H9 (cell line): ENCODE data around the gene NFATC1. TPM values are rescaled to one million over a fixed set of nuclear protein-coding genes. Genes with fewer than 3 reads are reported as not detected.

Experiments
- DNase-seq: peaks from one replicate; pipeline ENCODE4 v3.0.0-alpha.2; 2017
- H2AFZ ChIP-seq: one replicate; pipeline ENCODE4 v1.6.1; 2013; ENCODE audit warnings: mild to moderate bottlenecking, low read length, control low read depth, moderate library complexity
- H2AK5ac ChIP-seq: 2 replicates; pipeline ENCODE4 v1.6.1; 2013; ENCODE audit warnings: low read length, control low read depth, mixed read lengths; ENCODE audit not compliant: insufficient read length
- H2BK120ac ChIP-seq: one replicate; pipeline ENCODE4 v1.6.1; 2013; ENCODE audit warnings: low read depth, mild to moderate bottlenecking, low read length, control low read depth, inconsistent platforms; ENCODE audit not compliant: poor library complexity, severe bottlenecking
- H2BK12ac ChIP-seq: 2 replicates; pipeline ENCODE4 v1.6.1; 2013; ENCODE audit warnings: low read length, control low read depth, mixed read lengths, low read depth; ENCODE audit not compliant: insufficient read length
- H2BK15ac ChIP-seq: 2 replicates; pipeline ENCODE4 v1.6.1; 2013; ENCODE audit warnings: low read depth, low read length, control low read depth
- H2BK20ac ChIP-seq: one replicate; pipeline ENCODE4 v1.6.1; 2013; ENCODE audit warnings: low read depth, mild to moderate bottlenecking, low read length, control low read depth, inconsistent platforms; ENCODE audit not compliant: poor library complexity, severe bottlenecking
- H2BK5ac ChIP-seq: 2 replicates; pipeline ENCODE4 v1.6.1; 2013; ENCODE audit warnings: low read length, control low read depth, mixed read lengths; ENCODE audit not compliant: insufficient read length
- H3K14ac ChIP-seq: 2 replicates; pipeline ENCODE4 v1.6.1; 2013; ENCODE audit warnings: low read length, control low read depth; ENCODE audit not compliant: insufficient read depth
- H3K18ac ChIP-seq: 2 replicates; pipeline ENCODE4 v1.6.1; 2013; ENCODE audit warnings: low read depth, mild to moderate bottlenecking, mixed read lengths, low read length, control low read depth; ENCODE audit not compliant: insufficient read length
- H3K23ac ChIP-seq: 2 replicates; pipeline ENCODE4 v1.6.1; 2013; ENCODE audit warnings: low read length, control low read depth, mixed read lengths, low read depth; ENCODE audit not compliant: insufficient read length
- H3K23me2 ChIP-seq: 2 replicates; pipeline ENCODE4 v1.6.1; 2013; ENCODE audit warnings: low read depth, mild to moderate bottlenecking, mixed read lengths, low read length, control low read depth; ENCODE audit not compliant: insufficient read length, poor library complexity, severe bottlenecking
- H3K27ac ChIP-seq: 2 replicates; pipeline ENCODE4 v1.5.1; 2013; ENCODE audit warnings: low read length, control low read depth, mixed read lengths, low read depth; ENCODE audit not compliant: insufficient read length
- H3K27me3 ChIP-seq: 2 replicates; pipeline ENCODE4 v1.6.1; 2013; ENCODE audit warnings: low read length, control low read depth, inconsistent platforms; ENCODE audit not compliant: insufficient read depth
- H3K4ac ChIP-seq: 2 replicates; pipeline ENCODE4 v1.6.1; 2013; ENCODE audit warnings: low read depth, mild to moderate bottlenecking, control low read depth, inconsistent platforms, low read length, moderate library complexity
- H3K4me1 ChIP-seq: 2 replicates; pipeline ENCODE4 v1.6.1; 2013; ENCODE audit warnings: low read length, control low read depth, inconsistent platforms; ENCODE audit not compliant: insufficient read depth
- H3K4me2 ChIP-seq: 2 replicates; pipeline ENCODE4 v1.6.1; 2013; ENCODE audit warnings: low read length, control low read depth, mixed read lengths; ENCODE audit not compliant: insufficient read length, insufficient read depth
- H3K56ac ChIP-seq: 2 replicates; pipeline ENCODE4 v1.6.1; 2013; ENCODE audit warnings: low read depth, mild to moderate bottlenecking, mixed read lengths, low read length, control low read depth; ENCODE audit not compliant: insufficient read length
- H3K79me1 ChIP-seq: 2 replicates; pipeline ENCODE4 v1.6.1; 2013; ENCODE audit warnings: low read depth, mild to moderate bottlenecking, moderate library complexity, low read length, control low read depth, inconsistent platforms; ENCODE audit not compliant: insufficient read depth, poor library complexity, severe bottlenecking
- H3K79me2 ChIP-seq: 2 replicates; pipeline ENCODE4 v1.6.1; 2013; ENCODE audit warnings: low read length, control low read depth, inconsistent platforms; ENCODE audit not compliant: insufficient read depth
- H3K9ac ChIP-seq: 2 replicates; pipeline ENCODE4 v1.6.1; 2013; ENCODE audit warnings: low read length, control low read depth, mixed read lengths; ENCODE audit not compliant: insufficient read length; ENCODE audit errors: extremely low read depth
- H3K9me3 ChIP-seq: one replicate; pipeline ENCODE4 v1.6.1; 2013; ENCODE audit warnings: low read depth, low read length, inconsistent platforms; ENCODE audit not compliant: control insufficient read depth
- H3T11ph ChIP-seq: one replicate; pipeline ENCODE4 v1.6.1; 2013; ENCODE audit warnings: mild to moderate bottlenecking, low read length, control low read depth, inconsistent platforms
- H4K20me1 ChIP-seq: one replicate; pipeline ENCODE4 v1.6.1; 2013; ENCODE audit not compliant: control insufficient read depth, insufficient read length, insufficient read depth
- H4K5ac ChIP-seq: 2 replicates; pipeline ENCODE4 v1.6.1; 2013; ENCODE audit warnings: low read depth, mild to moderate bottlenecking, mixed read lengths, low read length, control low read depth; ENCODE audit not compliant: insufficient read length
- H4K8ac ChIP-seq: replicated peaks from 2 replicates; pipeline ENCODE4 v1.6.1; 2013; ENCODE audit warnings: low read length, control low read depth, mixed read lengths, low read depth; ENCODE audit not compliant: insufficient read length
- H4K91ac ChIP-seq: 2 replicates; pipeline ENCODE4 v1.6.1; 2013; ENCODE audit warnings: low read depth, mild to moderate bottlenecking, moderate library complexity, mixed read lengths, low read length, control low read depth; ENCODE audit not compliant: insufficient read length
- H3K27ac Mint-ChIP-seq, 3 experiments: 2 replicates in 2 of 3; 3 replicates in 1 of 3; pipeline ENCODE4 v1.8.0; 2020 to 2021; ENCODE audit warnings: mixed read lengths in 3 of 3, mild to moderate bottlenecking in 1 of 3, moderate library complexity in 1 of 3
- H3K27me3 Mint-ChIP-seq: 2 replicates; pipeline ENCODE4 v1.8.0; 2021; ENCODE audit warnings: low read depth, mild to moderate bottlenecking, moderate library complexity, mixed read lengths
- H3K36me3 Mint-ChIP-seq, 3 experiments: 2 replicates in 2 of 3; 3 replicates in 1 of 3; pipeline ENCODE4 v1.8.0; 2020 to 2021; ENCODE audit warnings: low read depth in 3 of 3, mixed read lengths in 3 of 3; ENCODE audit not compliant: insufficient read depth in 1 of 3
- H3K4me1 Mint-ChIP-seq, 2 experiments: 2 replicates each; pipeline ENCODE4 v1.8.0; 2020; ENCODE audit warnings: mixed read lengths in 2 of 2
- H3K4me3 Mint-ChIP-seq, 2 experiments: 2 replicates in 1 of 2; 3 replicates in 1 of 2; pipeline ENCODE4 v1.8.0; 2020 to 2021; ENCODE audit warnings: mild to moderate bottlenecking in 2 of 2, mixed read lengths in 2 of 2, moderate library complexity in 1 of 2
- H3K9me3 Mint-ChIP-seq, 2 experiments: 2 replicates in 1 of 2; 3 replicates in 1 of 2; pipeline ENCODE4 v1.8.0; 2020; ENCODE audit warnings: mild to moderate bottlenecking in 2 of 2, mixed read lengths in 2 of 2, moderate library complexity in 1 of 2
- WGBS: extraction: QIAGEN DNeasy Blood & Tissue Kit; methylation state at CpG from one replicate; pipeline ENCODE4 v1.1.7; 2013; ENCODE audit warnings: missing lambda C conversion rate, low lambda C conversion rate, mixed read lengths; ENCODE audit not compliant: insufficient read length; ENCODE audit errors: extremely low coverage; 5-methylcytosine and 5-hydroxymethylcytosine counted together
- total RNA-seq: library from RNA; stranded (reverse); gene quantifications from 2 replicates; pipeline ENCODE4 v1.2.1, GENCODE V29; 2021
- TF ChIP-seq, protein P1 (sequence below): fragments of 200-600 bp; sonication (generic); conservative IDR thresholded peaks from 3 replicates; pipeline ENCODE4 v1.8.0; 2021; ENCODE audit warnings: antibody characterized with exemption, mild to moderate bottlenecking

The NFATC1 gene
- total RNA-seq, 1 experiment from 2014 or later = 5.5 TPM

DNA sequence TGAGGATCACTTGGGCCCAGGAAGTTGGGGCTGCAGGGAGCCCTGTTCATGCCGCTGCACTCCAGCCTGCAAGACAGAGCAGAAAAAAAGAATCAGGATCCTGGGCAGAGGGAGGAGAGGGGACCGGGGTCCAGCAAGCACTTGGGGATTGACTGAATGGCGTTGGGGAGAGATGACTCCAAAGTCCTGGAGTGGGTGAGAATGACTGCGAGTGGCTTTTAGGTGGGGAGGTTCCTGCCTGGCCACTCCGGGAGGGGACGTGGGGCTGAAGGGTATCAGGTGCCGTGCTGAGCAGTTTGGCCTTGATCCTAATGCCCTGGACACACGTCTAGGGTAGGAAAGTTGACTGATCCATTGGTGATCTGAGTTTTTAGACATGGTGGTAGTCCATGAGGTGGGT lies 3.5 kb upstream of the NFATC1 start:
- Mint-ChIP-seq H3K36me3 (no peaks in the 10 kb centered on the region), H3K4me3 (peak overlapping the region in 1 of 2 experiments; percentile 9; a peak in 1 of 5 replicates), H3K27me3 (peaks cover 86% of the 10 kb centered on the region), H3K4me1 (peaks cover 3 to 8% of the 10 kb centered on the region in 2 experiments), H3K9me3 (no peaks in the 10 kb centered on the region; a peak in 2 of 5 replicates), H3K27ac (no peak overlapping the region)
- no peak overlapping the region for H2BK15ac ChIP-seq
- H3K27ac ChIP-seq = no peak overlapping the region
- WGBS = no CpG with 5 or more reads among the region's 8 CpGs
- no peaks in the 10 kb centered on the region for H3K4me1 ChIP-seq
- TF ChIP-seq, protein P1, sequence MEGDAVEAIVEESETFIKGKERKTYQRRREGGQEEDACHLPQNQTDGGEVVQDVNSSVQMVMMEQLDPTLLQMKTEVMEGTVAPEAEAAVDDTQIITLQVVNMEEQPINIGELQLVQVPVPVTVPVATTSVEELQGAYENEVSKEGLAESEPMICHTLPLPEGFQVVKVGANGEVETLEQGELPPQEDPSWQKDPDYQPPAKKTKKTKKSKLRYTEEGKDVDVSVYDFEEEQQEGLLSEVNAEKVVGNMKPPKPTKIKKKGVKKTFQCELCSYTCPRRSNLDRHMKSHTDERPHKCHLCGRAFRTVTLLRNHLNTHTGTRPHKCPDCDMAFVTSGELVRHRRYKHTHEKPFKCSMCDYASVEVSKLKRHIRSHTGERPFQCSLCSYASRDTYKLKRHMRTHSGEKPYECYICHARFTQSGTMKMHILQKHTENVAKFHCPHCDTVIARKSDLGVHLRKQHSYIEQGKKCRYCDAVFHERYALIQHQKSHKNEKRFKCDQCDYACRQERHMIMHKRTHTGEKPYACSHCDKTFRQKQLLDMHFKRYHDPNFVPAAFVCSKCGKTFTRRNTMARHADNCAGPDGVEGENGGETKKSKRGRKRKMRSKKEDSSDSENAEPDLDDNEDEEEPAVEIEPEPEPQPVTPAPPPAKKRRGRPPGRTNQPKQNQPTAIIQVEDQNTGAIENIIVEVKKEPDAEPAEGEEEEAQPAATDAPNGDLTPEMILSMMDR = no peak
- DNase-seq = no peak
- no peak overlapping the region for H3K4me2 ChIP-seq
- no peak overlapping the region for H3K18ac ChIP-seq
- H4K20me1 ChIP-seq = no peaks in the 10 kb centered on the region
- H3K14ac ChIP-seq = no peak overlapping the region
- H3K56ac ChIP-seq = no peak overlapping the region
- no peak overlapping the region for H2BK120ac ChIP-seq
- no peak overlapping the region for H3K9ac ChIP-seq
- H3K4ac ChIP-seq = no peak overlapping the region
- no peaks in the 10 kb centered on the region for H3K9me3 ChIP-seq
- peaks cover 8% of the 10 kb centered on the region for H3K23me2 ChIP-seq
- no peak overlapping the region for H3T11ph ChIP-seq
- no peak overlapping the region for H2BK5ac ChIP-seq
- H4K91ac ChIP-seq = no peak overlapping the region
- no peak overlapping the region for H2BK12ac ChIP-seq
- no peak overlapping the region for H4K5ac ChIP-seq
- no peak overlapping the region for H2AFZ ChIP-seq
- H2BK20ac ChIP-seq = no peak overlapping the region
- H4K8ac ChIP-seq = no peak overlapping the region
- H2AK5ac ChIP-seq = no peak overlapping the region
- no peaks in the 10 kb centered on the region for H3K79me1 ChIP-seq
- H3K79me2 ChIP-seq = no peaks in the 10 kb centered on the region
- H3K23ac ChIP-seq = no peak overlapping the region
- H3K27me3 ChIP-seq = peaks cover 29% of the 10 kb centered on the region
